GM19438 (cell line): ENCODE results near the gene STX8.
"Not testable (repeated sequence)": the region's sequence is repeated elsewhere in the genome, so short reads cannot be mapped to it uniquely, and the experiment has no call there.

Experiments used
- ATAC-seq: cut with Tn5 transposase; IDR thresholded peaks from one replicate; pipeline ENCODE4 v1.9.1; 2021; ENCODE audit warnings: low read depth; ENCODE audit not compliant: unreplicated experiment

Gene STX8, protein sequence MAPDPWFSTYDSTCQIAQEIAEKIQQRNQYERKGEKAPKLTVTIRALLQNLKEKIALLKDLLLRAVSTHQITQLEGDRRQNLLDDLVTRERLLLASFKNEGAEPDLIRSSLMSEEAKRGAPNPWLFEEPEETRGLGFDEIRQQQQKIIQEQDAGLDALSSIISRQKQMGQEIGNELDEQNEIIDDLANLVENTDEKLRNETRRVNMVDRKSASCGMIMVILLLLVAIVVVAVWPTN

DNA sequence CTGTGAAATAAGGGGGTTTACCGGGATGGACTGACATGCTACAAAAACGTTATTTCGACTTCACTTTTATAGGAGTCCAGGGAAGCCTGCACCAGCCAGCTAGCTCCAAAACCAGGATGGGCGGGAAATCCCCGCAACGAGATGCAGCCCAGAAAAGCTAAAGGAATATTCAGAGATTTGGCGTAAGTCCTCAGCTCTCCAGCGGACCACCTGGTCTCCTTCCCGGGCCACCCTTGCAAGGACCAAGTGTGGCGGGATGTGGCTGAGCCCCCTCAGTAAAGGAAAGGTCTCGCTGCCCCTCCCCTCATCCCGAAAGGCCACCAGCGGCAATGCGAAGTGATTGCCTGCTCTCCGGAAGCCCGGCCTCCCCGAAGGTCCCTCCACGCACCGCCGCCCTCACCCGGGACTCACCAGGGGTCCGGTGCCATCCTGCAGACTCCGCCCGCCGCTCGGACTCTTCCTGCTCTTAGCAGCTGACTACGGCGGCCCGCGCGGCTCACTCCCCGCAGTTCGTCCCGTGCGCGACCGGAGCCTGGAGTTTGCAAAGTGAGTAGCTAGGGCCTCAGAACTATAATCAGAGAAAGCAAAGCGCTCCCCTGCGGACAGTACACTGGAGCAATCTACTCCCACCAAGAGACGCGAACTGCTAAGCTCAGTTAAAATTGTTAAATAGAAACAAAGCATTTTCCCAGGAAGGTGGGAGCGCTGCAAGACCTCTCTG lies at the start of gene STX8:
Gene STX8, minus strand, starts transcription at position 440 of the 721 bp plus-strand sequence. Its CDS starts 12 bp downstream, at position 428.
- ATAC-seq, result peak; percentile 79

DNA sequence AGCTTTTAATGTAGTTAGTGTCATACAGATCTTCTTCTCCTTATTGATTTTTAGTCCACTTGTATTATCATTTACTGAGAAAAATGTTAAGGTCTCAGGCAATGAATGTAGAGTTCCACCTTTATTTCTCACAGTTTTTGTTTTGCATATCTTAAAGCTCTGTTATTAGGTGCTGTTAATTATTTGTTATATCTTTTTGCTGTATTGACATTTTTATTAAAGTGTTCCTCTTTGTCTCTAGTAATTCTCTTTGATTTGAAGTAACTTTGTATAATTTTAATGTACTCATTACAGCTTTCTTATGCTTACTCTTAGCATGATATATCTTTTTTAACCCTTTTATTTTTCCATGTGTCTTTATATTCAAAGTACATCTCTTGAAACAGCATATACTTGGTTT lies 47.3 kb upstream of the STX8 start:
- no peak for ATAC-seq

DNA sequence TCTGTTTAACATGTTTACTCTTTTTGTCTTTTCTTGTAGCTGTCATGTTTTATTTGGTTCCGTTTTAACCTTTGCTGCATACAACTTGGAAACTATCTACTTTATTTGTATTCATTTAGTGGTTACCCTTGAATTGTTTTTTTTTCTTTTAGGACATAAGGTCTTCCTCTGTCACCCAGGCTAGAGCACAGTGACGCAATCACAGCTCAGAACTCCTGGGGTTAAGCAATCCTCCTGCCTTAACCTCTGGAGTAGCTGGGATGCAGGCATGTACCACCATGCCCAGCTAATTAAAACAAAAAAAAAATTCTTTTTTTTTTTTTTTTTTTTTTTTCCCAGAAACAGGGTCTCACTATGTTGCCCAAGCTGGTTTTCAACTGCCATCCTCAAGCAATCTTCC lies 39.9 kb upstream of the STX8 start:
- ATAC-seq, result no peak

DNA sequence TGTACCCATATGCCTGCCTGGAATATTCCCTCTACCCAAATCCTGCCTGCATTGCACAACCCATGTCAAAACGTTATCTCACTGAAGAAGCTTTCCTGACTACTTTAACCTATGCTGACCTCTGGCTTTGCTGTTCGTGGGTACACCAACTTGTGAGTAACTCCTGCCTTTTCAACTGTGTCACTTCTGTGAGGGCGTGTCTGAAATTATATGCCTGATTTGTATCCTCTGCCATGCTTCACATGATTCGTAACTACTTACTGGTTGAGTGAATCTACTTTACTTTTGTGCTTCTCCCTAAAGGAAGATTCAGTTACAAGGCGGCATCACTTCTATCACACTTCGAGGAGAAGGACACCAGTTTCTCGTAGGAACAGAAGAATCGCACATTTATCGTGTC lies 36.4 kb upstream of the STX8 start:
- ATAC-seq, result no peak

DNA sequence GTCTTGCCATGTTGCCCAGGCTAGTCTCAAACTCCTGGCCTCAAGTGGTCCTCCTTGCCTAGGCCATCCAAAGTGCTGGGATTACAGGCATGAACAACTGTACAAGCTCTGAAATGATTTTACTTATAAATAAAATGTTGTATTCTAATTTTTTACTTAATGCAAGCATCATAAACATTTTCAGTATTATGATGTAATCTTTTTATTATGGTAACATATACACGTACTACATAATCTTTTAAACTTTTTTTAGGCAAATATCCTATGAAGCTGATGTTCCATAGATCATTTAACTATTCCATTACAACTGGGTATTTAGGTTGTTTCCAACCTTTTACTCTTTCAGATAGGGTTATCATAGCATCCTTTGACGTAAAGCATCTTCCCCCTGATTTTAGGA lies 35.9 kb upstream of the STX8 start:
- ATAC-seq, result no peak

DNA sequence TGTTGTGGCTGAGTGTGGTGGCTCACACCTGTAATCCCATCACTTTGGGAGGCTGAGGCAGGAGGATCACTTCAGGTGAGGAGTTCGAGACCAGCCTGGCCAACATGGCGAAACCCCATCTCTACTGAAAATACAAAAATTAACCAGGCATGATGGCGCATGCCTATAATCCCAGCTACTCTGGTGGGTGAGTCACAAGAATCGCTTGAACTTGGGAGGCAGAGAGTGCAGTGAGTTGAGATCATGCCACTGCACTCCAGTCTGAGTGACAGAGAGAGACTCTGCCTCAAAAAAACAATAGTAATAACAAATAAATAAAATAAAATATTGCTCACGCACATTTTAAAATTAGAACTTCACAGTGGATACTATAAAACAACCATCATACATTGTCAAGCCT lies 31.4 kb upstream of the STX8 start:
- not testable (repeated sequence) for ATAC-seq

DNA sequence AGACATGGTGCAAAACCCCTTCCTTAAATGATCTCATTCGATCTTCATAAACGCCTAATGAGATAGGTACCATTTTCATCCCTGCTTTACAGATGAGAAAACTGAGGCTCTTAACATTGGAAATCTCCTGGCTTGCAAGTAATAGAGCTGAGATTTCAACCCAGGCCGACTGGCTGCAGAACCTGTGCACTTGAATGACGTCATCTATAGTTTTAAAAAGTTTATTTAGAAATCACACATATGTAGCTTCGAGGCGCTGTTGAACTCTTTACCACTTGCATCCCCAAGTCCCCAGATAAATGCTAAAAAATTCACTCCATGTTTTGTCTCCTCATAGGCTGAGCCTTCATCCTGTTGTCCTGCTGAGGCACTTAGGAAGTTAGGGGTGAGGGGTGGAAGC lies 30.8 kb upstream of the STX8 start:
- ATAC-seq, result no peak

DNA sequence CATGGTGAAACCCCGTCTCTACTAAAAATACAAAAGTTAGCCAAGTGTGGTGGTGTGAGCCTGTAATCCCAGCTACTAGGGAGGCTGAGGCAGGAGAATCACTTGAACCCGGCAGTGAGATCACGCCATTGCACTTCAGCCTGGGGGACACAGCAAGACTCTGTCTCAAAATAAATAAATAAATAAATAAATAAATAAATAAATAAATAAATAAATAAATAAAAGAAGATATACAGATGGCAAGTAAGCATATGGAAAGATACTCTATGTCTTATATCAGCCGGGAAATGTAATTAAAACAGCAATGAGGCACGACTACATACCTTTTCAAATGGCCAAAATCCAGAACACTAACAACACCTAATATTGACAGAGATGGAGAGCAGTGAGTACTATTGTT lies 29.0 kb upstream of the STX8 start:
- ATAC-seq, result not testable (repeated sequence)

DNA sequence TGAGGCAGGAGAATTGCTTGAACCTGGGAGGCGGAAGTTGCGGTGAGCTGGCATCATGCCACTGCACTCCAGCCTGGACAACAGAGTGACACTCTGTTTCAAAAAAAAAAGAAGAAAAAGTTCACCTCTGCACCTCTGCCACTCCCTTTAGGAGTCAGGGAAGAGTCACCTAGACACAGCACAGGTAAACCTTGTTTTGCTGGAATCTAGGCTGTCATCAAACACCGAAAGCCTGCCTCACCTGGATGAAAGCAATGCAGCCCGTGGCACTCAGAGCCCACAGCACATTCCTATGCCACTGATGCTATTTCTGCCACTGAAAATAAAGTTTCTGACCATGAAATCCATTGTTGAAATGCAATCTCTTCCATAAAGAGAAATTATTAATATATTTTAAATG lies 23.0 kb upstream of the STX8 start:
- ATAC-seq, result no peak

DNA sequence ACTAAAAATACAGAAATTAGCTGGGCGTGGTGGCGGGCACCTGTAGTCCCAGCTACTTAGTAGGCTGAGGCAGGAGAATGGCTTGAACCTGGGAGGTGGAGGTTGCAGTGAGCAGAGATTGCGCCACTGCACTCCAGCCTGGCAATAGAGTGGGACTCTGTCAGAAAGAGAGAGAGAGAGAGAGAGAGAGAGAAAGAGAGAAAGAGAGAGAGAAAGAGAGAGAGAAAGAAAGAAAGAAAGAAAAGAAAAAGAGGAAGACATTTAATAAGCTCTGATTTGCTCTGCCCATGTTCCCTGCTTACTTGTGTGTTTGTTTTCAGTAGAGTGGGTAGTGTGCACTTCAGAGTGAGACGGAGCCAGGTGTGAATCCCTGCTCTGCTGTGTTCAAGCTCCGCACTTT lies 22.0 kb upstream of the STX8 start:
- ATAC-seq, result not testable (repeated sequence)

DNA sequence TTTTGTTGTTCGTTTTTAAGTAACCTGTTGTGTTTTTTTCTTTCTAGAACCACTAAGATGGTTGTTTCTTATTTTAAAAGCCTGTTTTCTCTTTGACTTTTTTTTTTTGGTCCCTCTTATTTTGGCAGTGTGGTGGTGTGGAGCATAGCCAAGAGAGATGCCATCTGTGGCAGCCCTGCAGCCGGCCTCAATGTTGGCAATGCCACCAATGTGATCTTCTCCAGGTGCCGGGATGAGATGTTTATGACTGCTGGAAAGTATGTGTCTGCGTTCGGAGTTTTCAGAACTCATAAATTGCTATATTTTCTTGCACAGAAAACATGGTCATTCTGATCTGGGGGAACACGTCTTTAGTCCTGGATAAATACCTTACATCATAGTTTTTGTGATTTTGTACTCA lies 18.4 kb upstream of the STX8 start:
- no peak for ATAC-seq

DNA sequence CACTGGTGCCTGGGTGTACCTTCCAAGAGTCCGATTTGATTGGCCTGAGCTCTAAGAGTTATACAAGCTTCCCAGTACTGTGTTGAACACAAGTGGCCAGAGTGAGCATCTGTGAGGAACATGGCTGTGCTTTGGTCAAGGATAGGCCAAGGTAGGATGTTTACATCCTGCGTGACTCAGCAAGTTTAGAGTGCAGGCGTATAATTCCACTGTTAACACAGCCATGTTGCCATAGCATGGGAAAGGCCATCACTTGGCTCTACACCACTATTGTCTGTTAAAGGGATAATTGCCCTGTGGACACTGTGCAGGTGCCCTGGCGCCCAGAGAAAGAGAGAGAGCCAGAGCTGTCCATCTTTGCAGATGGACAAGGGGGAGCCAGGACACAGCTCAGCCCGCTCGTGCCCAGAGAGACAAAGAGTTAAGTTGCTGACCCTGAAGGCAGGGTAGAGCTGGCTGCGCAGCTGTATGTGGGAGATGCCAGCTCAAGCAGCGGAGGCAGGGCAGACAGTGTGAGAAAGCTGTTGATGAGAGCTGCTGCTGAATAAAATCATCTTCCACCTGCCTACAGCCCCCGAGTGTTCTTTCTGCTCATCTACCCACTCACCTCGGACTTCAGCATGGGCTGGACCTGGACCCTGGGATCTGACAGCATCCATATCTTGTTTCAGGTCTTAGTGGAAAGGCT lies 12.5 kb upstream of the STX8 start:
- ATAC-seq, result no peak

DNA sequence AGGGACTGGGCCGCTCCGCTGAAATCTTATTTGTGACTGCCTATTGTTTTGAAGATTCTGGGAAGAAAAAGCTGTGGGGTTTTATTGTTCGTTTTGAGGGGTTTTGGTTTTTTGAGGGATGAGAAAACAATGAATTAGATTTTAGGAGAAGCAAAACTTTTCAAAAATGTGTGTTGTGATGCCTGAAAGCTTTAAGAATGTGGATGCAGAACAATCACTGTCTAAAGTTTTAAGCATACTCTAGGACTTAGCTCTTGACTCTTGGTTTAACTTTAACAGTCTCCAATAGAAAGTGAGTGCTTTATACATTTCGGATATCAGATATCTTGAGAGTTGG lies 1.7 kb upstream of the STX8 start:
- no peak for ATAC-seq

DNA sequence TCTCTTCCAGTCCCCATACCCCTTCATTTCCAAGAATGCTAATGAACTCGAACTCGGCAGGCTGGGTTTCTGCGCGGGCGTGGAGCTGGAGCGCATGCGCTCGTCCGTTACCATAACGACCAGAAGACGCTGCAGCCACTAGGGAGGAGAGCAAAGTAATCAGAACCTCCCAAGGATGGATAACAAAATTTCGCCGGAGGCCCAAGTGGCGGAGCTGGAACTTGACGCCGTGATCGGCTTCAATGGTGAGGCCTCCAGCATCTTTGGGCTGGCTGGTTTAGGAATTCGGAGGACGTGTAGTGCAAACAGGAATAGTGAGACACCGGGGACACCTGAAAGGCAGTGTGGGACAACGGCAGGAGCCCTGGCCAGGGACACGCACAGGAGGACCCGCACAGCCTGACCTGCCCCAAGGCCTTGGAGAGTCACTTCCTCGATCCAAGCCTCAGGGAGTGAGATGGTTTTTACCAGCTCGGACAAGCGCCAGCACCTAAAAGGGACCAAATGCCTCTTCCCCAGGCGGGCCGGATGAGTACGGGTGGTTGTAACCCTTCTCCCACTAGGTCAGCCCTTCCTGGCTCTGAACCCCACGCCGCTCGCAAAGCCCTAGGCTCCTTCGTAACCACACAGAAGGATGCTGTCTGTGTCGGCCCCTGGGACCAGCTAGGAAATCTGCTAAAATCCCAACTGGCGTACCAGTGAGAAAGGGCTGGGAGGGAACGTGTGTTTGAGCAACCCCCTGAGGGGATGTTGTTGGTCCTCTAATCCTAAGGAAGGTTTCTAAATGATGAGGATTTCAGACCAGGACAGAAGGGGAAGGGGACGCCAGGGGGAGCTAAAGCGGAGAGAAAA lies 1.1 kb upstream of the STX8 start, which contains the start of gene CFAP52:
Gene CFAP52, plus strand, starts transcription at position 122 of the 852 bp plus-strand sequence. Its CDS starts 54 bp downstream, at position 176.
- ATAC-seq, result no peak

DNA sequence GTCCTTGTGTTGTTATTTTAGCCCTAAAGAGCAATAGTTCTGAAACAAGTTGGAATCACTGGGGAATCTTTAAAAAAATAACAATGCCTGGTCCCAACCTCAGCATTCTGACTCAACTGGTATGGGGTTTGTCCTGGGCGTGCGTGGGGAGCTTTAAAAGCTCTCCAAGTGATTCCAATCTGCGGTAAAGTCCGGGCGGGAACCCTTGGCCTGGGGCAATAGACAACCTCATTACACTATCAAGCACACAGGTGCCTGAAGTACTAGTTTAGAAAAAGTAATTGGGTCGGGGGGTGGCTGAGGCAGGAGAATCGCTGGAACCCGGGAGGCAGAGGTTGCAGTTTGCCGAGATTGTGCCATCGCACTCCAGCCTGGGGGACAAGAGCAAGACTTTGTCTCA lies 4.4 kb downstream of the STX8 start:
- ATAC-seq, result no peak

DNA sequence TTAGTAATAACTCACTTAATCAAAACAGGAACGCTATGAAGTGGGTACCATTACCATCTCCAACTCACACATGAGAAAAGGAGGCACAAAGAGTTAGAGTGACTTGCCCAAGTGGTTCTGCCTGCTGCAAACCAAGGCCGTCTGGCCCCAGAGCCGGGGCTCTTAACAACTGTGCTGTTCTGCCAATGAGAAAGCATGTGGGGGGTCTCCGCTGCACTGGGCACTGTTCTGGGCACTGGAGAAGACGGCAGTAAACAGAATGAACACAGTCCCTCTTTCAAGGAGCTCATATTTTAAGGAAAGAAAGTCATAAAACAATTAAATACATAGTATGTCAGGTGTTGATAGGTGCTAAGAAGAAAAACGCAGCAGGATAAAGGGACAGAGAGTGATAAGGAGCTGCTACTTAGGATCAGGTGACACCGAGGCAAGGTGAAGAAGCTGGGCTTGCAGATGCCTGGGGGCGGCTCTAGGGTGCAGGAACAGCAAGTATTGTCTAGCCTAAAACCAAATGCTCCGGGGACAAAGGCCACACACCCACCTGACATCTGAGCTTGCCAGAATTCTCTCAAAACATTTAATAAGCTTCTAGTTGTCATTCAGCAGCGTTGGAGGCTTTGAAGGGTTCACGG lies 6.5 kb downstream of the STX8 start:
- ATAC-seq, result no peak

DNA sequence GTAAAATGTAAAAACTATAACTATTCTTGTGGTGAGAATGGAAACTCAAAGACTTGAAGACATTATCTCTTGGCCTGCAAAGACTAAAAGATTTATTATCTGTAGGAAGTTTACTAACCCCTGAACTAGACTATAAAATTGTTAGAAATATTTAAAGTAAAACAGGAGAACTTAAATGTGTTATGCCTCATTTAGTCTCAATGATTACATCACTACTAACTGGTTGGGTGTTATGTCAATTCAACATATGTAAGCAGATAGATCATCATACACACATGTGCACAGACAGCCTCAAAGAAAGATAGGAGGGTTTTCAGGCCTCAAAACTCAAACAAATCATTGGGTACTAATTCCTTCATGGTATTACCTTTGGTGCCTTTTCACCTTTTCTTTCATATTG lies 7.6 kb downstream of the STX8 start:
- ATAC-seq, result no peak

DNA sequence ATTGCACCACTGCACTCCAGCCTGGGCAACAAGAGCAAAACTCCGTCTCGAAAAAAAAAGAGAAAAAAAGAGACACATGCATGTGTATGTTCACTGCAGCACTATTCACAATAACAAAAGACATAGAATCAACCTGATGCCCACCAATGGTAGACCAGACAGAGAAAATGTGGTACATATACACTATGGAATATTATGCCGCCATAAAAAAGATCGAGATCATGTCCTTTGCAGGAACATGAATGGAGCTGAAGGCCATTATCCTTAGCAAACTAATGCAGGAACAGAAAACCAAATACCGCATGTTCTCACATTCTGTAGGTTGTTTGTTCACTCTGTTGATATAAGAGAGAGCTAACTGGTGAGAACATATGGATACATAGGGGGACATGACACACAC lies 8.9 kb downstream of the STX8 start:
- ATAC-seq, result not testable (repeated sequence)

DNA sequence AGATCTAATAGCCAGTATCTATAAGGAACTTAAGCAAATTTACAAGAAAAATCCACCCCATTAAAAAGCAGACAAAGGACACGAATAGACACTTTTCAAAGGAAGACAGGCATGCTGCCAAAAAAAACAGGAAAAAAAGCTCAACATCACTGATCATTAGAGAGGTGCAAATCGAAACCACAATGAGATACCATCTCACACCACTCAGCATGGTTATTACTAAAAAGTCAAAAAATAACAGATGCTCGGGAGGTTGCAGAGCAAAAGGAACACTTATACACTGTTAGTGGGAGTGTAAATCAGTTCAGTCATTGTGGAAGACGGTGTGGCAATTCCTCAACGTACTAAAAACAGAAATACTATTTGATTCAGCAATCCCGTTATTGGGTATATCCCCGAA lies 9.6 kb downstream of the STX8 start:
- ATAC-seq, result no peak

DNA sequence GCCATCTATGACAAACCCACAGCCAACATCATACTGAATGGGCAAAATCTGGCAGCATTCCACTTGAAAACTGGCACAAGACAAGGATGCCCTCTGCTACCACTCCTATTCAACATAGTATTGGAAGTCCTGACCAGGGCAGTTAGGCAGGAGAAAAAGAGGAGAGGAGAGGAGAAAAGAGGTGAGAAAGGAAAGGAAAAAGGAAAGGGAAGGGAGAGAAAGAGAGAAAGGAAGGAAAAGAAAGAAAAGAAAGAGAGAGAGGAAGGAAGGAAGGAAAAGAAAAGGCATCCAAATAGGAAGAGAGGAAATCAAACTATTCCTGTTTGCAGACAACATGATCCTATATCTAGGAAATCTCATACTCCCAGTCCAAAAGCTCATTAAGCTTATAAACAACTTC lies 11.5 kb downstream of the STX8 start:
- no peak for ATAC-seq
